GM21390 (cell line): Measurements from ENCODE around the gene IL4.

Source experiments
- ATAC-seq: cut with Tn5 transposase; IDR thresholded peaks from one replicate; pipeline ENCODE4 v1.9.1; 2021; ENCODE audit not compliant: unreplicated experiment

IL4 gene

GRCh38 chr5:132669966-132670882 lies 3.6 kb upstream of the IL4 start:
- no peak for ATAC-seq

GRCh38 chr5:132671000-132671399 lies 2.8 kb upstream of the IL4 start:
- no peak for ATAC-seq

GRCh38 chr5:132673488-132673887 lies 301 bp upstream of the IL4 start:
- no peak for ATAC-seq

GRCh38 chr5:132674671-132675506 lies 1.1 kb downstream of the IL4 start:
- ATAC-seq: peak; percentile 85

GRCh38 chr5:132675936-132676689 lies 2.3 kb downstream of the IL4 start:
- ATAC-seq: no peak

GRCh38 chr5:132677191-132677590 lies 3.4 kb downstream of the IL4 start:
- no peak for ATAC-seq

- no peak for ATAC-seq
Measured at GRCh38 chr5:132677682-132678400, 4.1 kb downstream of the IL4 start.

- ATAC-seq: no peak
Measured at GRCh38 chr5:132678735-132679134, 4.9 kb downstream of the IL4 start.

- ATAC-seq: no peak
Measured at GRCh38 chr5:132679166-132679565, 5.4 kb downstream of the IL4 start.

GRCh38 chr5:132679717-132680380 lies 6.1 kb downstream of the IL4 start:
- no peak for ATAC-seq

- no peak for ATAC-seq
Measured at GRCh38 chr5:132680780-132681475, 7.1 kb downstream of the IL4 start.

- no peak for ATAC-seq
Measured at GRCh38 chr5:132681476-132681831, 7.7 kb downstream of the IL4 start.

GRCh38 chr5:132681983-132682382 lies 8.2 kb downstream of the IL4 start:
- no peak for ATAC-seq

- no peak for ATAC-seq
Measured at GRCh38 chr5:132684491-132684890, 10.7 kb downstream of the IL4 start.

GRCh38 chr5:132684922-132685720 lies 11.3 kb downstream of the IL4 start:
- ATAC-seq: no peak

- no peak for ATAC-seq
Measured at GRCh38 chr5:132686193-132686592, 12.4 kb downstream of the IL4 start.

GRCh38 chr5:132687995-132688394 lies 14.2 kb downstream of the IL4 start:
- ATAC-seq: no peak

- ATAC-seq: peak; percentile 43
Measured at GRCh38 chr5:132688536-132689339, 14.9 kb downstream of the IL4 start.
